HG02623 (cell line): Measurements from ENCODE around the gene RPS6KB2.

Experiments used
- ATAC-seq: cut with Tn5 transposase; IDR thresholded peaks from one replicate; pipeline ENCODE4 v1.9.1; 2021; ENCODE audit warnings: moderate library complexity; ENCODE audit not compliant: unreplicated experiment

RPS6KB2 gene

DNA sequence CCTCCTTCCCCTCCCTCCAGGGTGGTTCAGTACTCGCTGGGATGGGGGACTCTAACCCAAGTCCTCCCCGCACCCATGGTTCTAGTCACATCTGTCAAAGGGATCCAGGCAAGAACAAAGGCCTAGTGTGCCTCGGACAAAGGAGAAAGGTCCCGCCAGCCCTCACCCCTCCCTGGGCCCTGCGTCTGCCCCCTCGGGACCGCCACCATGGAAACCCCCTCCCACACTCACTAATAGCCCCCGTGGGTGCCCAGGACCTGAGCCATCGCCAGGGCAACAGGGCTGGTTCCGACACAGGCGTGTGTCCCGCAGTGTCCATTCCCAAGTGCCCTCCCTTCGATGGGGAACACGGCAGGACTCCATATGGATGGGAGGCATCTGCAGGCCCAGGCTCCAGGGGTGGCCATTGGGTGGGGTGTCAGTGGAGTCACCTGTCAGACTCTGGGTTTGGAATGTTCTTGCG is 17.9 kb upstream of the RPS6KB2 start:
- no peak for ATAC-seq

DNA sequence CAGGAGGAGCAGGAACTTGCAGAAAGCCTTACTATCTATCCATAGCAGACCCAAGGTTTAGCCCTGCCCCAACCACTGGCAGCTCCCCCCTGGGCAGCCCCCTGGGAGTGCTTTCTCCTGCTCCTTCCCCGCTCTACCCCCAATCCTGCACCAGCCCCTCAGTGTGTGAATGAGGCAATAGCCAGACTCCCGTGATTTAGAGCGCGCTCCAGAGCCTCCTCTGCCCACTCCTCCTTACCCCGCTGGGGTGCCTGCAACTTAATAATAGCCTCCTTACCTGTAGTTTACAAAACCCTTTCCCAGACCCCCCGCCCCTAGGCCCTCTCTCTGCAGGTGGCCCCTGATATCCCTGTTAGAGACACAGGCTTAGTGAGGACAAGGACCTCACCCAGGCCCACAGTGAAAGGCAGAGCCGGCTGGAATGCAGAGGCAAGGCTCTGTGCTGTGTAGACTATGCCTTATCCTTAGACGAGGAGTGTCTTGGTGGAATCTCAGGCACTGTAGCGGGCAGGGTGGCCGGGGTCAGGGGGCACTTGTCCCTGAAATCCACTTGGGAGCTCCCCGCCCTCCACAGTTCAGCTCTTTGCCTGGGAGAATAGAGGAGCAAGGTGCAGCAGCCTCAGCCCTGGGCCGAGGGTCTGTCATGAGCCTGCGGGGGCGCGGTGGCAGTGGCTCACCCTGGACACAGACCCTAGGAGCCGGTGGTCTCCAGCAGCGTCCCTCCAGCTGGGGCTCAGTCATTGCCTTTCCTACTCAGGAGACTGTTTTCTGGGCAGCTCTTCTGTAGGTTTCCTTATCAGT is 17.1 kb upstream of the RPS6KB2 start:
- ATAC-seq: no peak

DNA sequence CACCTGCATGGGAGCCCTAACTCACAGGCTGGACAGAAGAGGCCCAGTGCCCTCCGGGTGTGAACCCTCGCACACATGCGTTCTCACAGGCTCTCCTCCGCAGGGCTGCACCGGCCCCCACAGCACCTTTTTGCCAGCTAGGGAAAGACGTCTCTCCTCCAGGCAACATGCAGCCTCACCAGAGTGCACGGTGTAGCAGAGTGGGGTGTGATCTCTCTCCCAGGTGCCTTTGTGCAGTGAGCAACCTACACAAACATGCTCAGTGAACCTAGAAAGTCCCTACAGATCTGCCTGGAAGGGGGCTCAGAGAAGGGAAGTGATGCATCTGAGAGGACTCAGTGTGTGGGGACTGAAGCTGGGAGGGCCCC is 16.5 kb upstream of the RPS6KB2 start:
- ATAC-seq: no peak

DNA sequence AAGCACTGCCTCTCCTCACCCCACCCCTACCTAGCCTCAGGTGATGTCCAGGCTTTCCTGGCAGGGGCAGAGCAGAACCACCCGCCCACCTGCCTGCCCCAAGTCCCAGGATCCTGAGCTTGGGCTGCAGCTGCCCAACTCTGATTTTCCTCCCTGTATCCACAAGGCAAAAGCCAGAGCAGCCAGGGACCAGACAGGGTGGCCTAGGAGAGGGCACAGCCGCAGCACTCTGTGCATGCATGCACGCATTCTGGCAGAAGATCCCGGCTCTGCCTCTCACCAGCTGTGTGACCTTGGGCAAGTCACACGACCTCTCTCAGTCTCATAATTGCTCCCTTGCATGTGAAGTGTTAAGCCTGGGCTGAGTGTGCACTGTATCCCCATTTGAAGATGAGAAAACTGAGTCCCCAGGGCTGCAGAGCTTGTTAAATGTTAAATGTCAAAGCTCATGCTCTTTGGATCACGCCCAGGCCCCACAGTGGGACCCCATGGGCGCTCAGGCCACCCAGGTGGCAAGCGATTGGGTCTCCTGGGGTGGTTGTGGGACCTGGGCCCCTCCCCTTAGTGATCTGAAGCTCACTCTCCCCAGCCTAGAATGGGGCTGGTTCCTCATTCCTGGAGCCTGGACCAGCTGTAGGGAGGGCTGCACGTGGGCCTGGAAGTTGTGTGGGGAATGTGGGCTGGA is 15.7 kb upstream of the RPS6KB2 start:
- no peak for ATAC-seq

DNA sequence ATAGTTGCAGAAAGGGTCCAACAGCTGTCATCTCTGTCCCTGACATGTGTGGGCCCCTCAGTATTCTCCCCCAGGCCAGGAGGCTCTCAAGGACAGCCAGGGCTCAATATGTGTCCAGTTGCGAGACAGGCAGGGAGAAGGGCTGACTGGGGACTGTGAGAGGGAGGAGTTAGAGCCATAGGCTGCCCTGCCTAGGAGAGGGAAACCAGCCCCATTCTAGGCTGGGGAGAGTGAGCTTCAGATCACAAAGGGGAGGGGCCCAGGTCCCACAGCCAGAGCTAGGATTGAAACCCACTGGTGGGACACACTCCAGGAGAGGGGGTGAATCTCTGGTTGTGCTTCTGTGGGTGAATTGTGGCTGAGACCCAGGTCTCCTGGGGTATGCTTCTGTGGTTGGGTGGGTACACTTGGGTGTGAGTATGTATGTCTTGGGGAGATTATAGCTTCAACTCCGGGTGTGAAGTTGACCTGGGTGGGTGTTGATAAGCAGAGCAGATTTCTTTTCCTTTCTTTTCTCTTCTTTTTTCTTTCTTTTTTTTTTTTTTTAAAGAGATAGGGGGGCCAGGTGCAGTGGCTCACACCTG is 14.9 kb upstream of the RPS6KB2 start:
- ATAC-seq: no peak

DNA sequence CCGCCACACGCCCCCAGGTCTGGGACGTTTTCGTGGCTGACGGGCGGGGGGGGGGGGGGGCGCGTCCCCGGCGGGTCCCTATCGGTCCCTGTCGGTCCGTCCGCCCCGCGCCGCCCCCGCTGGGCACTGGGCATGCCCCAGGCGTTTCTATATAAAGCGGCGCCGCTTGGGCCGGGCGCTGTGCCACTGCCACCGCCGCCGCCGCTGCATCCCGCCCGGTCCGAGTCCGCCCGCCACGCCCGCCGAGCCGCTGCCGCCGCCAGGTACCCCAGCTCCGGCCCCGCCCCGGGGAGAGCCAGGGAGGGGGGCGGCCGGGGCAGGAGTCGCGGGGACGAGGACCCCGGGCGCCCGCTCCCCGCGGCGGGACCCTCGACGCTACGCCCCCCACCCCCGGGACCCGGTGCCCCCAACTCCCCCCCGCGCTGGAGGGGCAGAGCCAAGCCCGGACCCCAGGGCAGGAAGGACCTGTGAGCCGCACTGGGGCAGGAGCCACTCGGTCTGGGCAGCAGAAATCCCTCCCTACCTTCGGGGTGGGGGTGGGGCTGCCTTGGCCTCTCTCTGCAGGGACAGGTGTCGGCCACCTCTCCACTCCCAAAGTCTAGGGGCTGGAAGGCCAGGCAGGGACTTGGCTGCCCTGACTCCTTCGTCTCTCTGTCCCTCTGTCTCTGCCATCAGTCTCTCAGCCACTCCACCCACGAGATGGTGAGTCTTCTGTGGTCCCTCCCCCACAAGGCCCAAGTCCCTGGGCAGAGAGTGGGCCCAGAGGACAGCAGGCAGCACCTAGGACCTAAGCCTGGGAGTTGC is 12.6 kb upstream of the RPS6KB2 start, which contains the start of gene CARNS1:
Gene CARNS1, plus strand, starts transcription at position 178 of the 804 bp plus-strand sequence. Its CDS starts 522 bp downstream, at position 700.
- ATAC-seq: no peak

DNA sequence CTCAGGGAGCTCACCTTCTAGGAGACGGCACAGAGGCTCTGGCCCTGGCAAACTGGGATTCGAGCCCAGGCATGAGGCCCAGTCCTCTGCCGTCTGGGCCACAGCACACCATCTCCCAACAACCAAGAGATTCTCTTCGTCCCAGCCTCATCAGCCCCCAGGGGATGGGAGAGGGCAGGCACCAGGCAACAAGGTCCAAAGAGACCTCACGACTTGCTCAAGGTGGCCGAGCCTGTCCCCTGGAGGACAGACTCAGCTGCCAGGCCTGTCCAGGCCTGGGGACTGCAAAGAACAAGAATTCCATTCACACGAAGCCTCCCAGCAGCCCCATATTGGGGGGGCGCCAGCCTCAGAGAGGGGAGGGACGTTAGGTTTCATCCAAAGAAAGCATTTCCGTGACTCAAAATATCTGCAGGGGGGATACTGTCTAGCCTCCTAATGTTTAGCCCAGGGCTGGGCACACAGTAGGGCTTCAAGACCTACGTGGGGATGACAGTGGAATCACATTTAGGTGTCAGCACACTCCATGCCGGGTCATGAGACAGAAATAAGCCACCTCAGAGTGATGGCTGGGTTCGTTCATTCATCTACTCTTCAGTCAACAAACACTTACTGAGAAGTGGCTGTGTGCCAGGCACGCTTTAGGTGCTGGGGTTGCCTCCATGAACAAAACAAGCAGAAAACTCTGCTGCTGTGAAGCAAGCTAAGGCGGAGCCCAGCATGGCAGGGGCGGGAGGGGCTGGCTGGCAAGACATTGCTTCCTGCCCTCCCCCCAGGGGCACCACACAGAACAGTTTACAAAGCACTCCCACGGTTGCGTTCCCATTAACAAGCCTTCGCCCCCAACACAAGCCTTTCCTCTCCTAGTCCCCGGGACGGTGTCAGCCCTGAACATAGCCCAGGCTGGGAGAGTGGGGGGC is 11.6 kb upstream of the RPS6KB2 start:
- ATAC-seq: no peak

DNA sequence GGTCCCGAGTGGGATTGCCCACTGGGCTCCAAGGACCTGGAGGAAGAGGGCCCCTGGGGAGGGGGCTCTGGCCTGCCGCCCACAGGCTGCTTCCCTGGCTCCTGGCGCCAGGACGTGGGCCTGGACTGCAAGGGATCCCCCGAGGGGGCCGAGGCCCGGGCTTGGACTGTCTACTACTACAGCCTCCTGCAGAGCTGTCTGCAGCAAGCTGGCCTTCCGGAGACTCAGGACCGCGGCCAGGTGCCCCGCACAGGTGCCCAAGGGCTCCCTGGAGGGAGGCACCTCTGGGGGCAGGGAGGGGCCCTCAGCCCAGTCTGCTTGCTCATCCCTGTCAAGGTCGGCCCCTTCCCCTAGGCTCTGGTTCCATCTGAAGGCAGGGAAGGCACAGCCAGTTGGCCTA is 10.9 kb upstream of the RPS6KB2 start:
- ATAC-seq: no peak

DNA sequence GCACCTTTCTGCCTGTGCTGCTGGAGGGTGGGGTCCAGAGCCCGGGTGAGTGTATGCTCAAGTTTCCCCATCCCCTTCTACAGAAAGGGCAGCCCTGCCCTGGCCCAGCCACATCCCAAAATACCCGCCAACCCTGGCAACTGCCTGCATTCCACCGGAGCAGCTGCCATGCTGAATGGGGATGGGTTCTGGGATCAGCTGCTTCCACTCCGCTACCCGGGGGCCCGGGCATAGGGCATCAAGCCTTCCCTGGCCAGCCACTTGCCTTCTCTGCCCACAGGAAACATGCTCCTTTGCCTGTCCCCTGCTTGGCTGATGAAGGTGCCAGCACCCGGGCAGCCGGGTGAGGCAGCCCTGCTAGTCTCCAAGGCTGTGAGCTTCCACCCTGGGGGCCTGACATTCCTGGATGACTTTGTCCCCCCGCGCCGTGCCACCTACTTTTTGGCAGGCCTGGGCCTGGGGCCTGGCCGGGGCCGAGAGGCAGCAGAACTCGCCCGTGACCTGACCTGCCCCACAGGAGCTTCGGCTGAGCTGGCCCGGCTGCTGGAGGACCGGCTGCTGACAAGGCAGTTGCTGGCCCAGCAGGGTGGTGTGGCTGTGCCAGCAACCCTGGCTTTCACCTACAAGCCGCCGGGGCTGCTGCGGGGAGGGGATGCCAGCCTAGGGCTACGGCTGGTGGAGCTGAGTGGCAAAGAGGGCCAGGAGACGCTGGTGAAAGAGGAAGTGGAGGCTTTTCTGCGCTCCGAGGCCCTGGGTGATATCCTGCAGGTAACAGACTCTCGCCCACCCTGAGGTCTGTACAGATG is 9.6 kb upstream of the RPS6KB2 start:
- no peak for ATAC-seq

DNA sequence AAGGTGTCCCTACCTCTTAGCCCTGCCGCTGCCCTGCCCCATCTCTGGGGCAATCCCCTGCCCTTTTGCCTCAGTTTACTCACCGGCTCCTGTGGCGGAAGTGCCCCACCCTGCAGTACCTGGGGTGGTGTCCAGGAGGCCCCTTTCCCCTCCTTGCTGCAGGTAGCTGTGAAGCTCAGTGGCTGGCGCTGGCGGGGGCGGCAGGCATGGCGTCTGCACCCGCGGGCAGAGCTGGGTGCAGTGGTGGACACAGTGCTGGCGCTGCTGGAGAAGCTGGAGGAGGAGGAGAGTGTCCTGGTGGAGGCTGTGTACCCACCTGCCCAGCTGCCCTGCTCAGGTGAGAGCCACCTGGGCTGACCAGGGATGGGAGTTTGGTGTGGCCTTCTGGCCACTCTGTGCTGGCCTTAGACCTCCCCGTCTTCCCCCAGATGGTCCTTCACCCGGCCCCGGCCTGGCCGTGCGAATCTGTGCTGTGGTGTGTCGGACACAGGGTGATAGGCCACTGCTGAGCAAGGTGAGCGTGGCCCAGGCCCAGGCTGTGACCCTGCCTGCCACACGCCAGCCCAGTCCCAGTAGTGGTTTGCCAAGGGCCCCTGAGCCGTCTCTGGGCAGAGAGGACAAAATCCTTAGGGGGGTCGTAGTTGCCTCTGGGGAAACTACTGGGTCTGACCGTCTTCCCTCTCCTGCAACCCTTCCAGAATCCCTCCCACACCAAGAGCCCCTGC is 8.8 kb upstream of the RPS6KB2 start:
- no peak for ATAC-seq

DNA sequence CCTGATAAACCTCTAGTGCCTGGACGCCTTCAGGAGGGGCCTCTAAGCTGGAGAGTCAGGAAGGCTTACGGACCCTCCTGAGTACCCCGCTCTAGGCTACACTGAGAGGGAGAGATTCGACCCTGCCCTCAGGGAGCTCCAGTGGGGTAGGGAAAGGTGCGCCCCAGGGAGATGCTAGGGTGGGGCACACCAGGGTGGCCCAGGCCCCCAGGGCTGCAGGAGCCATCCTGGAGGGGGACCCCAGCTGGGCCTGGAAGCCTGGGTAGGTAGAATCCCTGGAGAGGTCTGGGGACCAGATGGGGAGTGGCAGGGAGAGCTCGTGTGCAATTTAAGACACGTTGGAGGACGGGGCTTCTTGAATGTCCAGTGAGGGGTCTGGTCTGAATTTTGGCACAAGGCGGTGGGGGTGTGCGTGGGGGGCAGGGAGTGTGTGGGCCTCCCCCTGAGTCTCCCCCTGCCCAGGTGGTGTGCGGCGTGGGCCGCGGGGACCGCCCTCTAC is 8.1 kb upstream of the RPS6KB2 start:
- no peak for ATAC-seq

DNA sequence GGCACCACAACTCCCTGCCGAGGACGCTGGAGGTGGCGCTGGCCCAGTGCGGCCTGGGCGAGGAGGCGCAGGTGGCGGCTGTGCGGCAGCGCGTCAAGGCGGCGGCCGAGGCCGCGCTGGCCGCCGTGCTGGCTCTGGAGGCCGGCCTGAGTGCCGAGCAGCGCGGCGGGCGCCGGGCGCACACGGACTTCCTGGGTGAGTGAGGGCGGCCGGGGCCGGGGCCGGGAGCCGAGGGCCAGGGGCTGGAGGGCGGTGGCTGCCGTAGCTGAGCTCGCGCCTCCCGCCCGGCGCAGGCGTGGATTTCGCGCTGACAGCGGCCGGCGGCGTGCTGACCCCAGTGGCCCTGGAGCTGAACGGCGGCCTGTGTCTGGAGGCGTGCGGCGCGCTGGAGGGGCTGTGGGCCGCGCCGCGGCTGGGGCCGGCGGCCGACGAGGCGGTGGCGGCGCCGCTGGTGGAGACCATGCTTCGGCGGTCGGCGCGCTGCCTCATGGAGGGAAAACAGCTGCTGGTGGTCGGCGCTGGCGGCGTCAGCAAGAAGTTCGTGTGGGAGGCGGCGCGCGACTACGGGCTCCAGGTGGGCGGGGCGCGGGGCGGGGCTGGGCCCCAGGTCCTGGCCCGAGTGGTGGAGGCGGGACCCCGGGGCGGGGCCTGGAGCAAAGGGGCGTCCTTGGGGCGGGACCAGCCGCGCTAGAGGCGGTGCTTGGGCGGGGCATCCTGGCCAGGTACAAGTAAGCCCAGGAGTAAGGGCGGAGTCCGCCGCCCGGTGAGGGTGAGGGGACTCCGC is 7.5 kb upstream of the RPS6KB2 start:
- peak; percentile 86 for ATAC-seq

DNA sequence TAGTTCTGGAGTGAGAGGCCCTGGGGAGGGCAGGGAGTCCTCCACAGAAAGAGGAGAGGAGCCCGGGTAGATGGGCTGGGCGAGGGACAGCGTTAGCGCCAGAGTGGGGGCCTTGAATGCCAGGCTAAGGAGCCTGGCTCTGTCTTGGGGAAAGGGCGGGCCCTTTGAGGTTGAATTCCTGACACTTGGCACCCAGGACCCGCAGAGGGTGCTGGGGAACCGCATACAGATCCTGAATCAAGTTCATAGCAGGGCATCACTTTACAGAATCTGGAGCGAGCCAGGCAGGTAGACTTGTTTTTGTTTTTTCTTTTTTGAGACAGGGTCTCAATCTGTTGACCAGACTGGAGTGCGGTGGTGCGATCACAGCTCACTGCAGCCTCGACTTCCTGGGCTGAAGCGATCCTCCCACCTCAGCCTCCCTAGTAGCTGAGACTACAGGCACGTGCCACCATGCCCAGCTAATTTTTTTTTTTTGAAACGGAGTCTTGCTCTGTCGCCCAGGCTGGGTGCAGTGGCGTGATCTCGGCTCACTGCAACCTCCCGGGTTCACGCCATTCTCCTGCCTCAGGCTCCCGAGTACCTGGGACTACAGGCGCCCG is 6.8 kb upstream of the RPS6KB2 start:
- ATAC-seq: no peak

DNA sequence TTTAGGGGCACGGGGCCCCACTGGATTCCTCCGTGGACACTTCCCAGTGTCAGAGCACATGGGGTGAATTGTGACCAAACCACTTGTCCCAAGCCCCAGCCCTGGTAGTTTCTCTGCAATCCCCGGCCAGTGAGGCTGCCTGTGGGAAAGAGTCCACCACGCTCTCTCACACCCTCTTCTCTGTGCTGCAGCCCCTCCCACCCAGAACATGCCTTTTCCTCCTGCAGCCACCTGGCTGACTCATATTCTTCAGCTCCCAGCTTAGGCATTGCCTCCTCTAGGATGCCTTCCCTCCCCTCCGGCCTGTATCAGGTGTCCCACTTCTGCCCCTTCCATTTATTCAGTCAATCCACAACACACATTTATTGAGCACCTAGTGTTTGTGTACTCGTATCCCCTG is 5.4 kb upstream of the RPS6KB2 start:
- no peak for ATAC-seq

DNA sequence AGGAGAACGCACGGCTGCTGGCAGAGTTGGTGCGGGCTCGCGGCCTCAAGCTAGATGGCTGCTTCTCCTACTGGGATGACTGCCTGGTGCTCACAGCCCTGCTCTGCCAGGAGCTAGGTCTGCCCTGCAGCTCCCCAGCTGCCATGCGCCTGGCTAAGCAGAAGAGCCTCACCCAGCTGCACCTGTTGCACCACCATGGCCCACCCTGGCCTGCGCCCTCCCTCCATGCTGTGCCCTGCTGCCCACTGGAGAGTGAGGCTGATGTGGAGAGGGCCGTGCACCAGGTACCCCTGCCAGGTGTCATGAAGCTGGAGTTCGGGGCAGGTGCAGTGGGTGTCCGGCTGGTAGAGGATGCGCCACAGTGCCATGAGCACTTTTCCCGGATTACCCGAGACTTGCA is 4.8 kb upstream of the RPS6KB2 start:
- ATAC-seq: no peak

DNA sequence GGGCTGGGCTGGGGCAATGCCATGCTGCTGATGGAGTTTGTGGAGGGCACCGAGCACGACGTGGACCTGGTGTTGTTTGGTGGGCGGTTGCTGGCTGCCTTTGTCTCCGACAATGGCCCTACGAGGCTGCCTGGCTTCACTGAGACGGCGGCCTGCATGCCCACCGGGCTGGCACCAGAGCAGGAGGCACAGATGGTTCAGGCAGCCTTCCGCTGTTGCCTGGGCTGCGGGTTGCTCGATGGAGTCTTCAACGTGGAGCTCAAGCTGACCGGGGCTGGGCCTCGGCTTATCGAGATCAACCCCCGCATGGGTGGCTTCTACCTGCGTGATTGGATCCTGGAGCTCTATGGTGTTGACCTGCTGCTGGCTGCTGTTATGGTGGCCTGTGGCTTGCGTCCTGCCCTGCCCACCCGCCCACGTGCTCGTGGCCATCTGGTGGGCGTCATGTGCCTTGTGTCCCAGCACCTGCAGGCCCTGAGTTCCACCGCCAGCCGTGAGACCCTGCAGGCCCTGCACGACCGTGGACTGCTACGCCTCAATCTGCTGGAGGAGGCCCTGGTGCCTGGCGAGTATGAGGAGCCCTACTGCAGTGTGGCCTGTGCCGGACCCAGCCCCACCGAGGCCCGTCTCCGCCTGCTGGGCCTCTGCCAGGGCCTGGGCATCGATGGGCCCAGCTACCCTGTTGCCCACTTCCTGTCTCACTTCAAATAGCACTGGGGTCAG is 4.2 kb upstream of the RPS6KB2 start:
- no peak for ATAC-seq
